HEK293 (cell line): Measurements from ENCODE around the gene LYST.

Experiments used
- CTCF ChIA-PET: fragments of 350-600 bp; formaldehyde crosslinking; extraction: SDS; loops from one replicate; lab custom pipeline; 2021; ENCODE audit warnings: antibody characterized with exemption; lab: Yijun Ruan, JAX
- POLR2A ChIA-PET: fragments of 300-600 bp; formaldehyde crosslinking; extraction: SDS; loops from one replicate; lab custom pipeline; 2020; ENCODE audit warnings: antibody characterized with exemption, inconsistent platforms; lab: Yijun Ruan, JAX
- H3K27ac ChIP-seq: fragments of 200-500 bp; sonication (Bioruptor generic); 2 replicates; pipeline ENCODE4 v1.5.1; 2014; ENCODE audit warnings: low read depth, low read length, control low read depth, inconsistent platforms; ENCODE audit errors: extremely low read depth
- H3K36me3 ChIP-seq, 2 experiments: fragments of 200-500 bp in 1 of 2; sonication (Bioruptor generic) in 1 of 2; 1 replicate in 1 of 2; 2 replicates in 1 of 2; pipeline ENCODE4 v1.5.1; 2014 to 2017; ENCODE audit warnings: inconsistent platforms in 2 of 2, low read length in 2 of 2; ENCODE audit not compliant: control insufficient read depth in 2 of 2, insufficient read depth in 1 of 2
- H3K4me1 ChIP-seq: fragments of 200-500 bp; sonication (Bioruptor generic); 2 replicates; pipeline ENCODE4 v1.5.1; 2014; ENCODE audit warnings: mild to moderate bottlenecking, low read length, inconsistent platforms; ENCODE audit not compliant: control insufficient read depth, insufficient read depth
- H3K4me3 ChIP-seq: 2 replicates; pipeline ENCODE4 v1.5.1; 2011; ENCODE audit warnings: low read depth, mild to moderate bottlenecking, control low read depth, low read length, moderate library complexity
- H3K9me3 ChIP-seq: fragments of 200-500 bp; sonication (Bioruptor generic); 2 replicates; pipeline ENCODE4 v1.5.1; 2014; ENCODE audit warnings: low read depth, low read length, inconsistent platforms; ENCODE audit not compliant: control insufficient read depth, insufficient read depth
- BCL11B ChIP-seq: fragments of 450-650 bp; formaldehyde crosslinking; IDR thresholded peaks from 2 replicates; pipeline ENCODE4 v1.5.1; 2016; ENCODE audit warnings: low read depth, missing biosample characterization, missing genetic modification characterization
- FEZF1 ChIP-seq: fragments of 450-650 bp; formaldehyde crosslinking; IDR thresholded peaks from 2 replicates; pipeline ENCODE4 v1.5.1; 2016; ENCODE audit warnings: missing biosample characterization, missing genetic modification characterization
- GLI2 ChIP-seq: fragments of 450-650 bp; formaldehyde crosslinking; IDR thresholded peaks from 2 replicates; pipeline ENCODE4; 2017; ENCODE audit warnings: missing biosample characterization, missing genetic modification characterization, low read depth, borderline replicate concordance
- KLF8 ChIP-seq: fragments of 450-650 bp; formaldehyde crosslinking; IDR thresholded peaks from 2 replicates; pipeline ENCODE4 v1.5.1; 2016; ENCODE audit warnings: missing biosample characterization, missing genetic modification characterization
- OSR2 ChIP-seq: fragments of 450-650 bp; formaldehyde crosslinking; IDR thresholded peaks from 2 replicates; pipeline ENCODE4 v1.5.1; 2016; ENCODE audit warnings: missing biosample characterization, missing genetic modification characterization
- YY1 ChIP-seq: fragments of 450-650 bp; formaldehyde crosslinking; IDR thresholded peaks from 2 replicates; pipeline ENCODE4 v1.5.1; 2018; ENCODE audit warnings: missing biosample characterization, missing genetic modification characterization
- YY2 ChIP-seq: fragments of 450-650 bp; formaldehyde crosslinking; IDR thresholded peaks from 2 replicates; pipeline ENCODE4 v1.5.1; 2016; ENCODE audit warnings: missing biosample characterization, missing genetic modification characterization
- ZBTB17 ChIP-seq: fragments of 450-650 bp; formaldehyde crosslinking; IDR thresholded peaks from 2 replicates; pipeline ENCODE4 v1.5.1; 2016; ENCODE audit warnings: missing biosample characterization, missing genetic modification characterization
- ZBTB8A ChIP-seq: fragments of 450-650 bp; formaldehyde crosslinking; IDR thresholded peaks from 2 replicates; pipeline ENCODE4 v1.5.1; 2016; ENCODE audit warnings: missing biosample characterization, missing genetic modification characterization
- ZIC2 ChIP-seq: fragments of 450-650 bp; formaldehyde crosslinking; IDR thresholded peaks from 2 replicates; pipeline ENCODE4 v1.5.1; 2016; ENCODE audit warnings: missing biosample characterization, missing genetic modification characterization
- ZNF146 ChIP-seq: fragments of 450-650 bp; formaldehyde crosslinking; IDR thresholded peaks from 2 replicates; pipeline ENCODE4 v1.5.1; 2016; ENCODE audit warnings: missing biosample characterization, missing genetic modification characterization
- ZNF16 ChIP-seq: fragments of 450-650 bp; formaldehyde crosslinking; IDR thresholded peaks from 2 replicates; pipeline ENCODE4 v1.5.1; 2016; ENCODE audit warnings: low read depth, missing biosample characterization, missing genetic modification characterization
- ZNF175 ChIP-seq: fragments of 450-650 bp; formaldehyde crosslinking; IDR thresholded peaks from 2 replicates; pipeline ENCODE4 v1.5.1; 2016; ENCODE audit warnings: missing biosample characterization, missing genetic modification characterization
- ZNF202 ChIP-seq: fragments of 450-650 bp; formaldehyde crosslinking; IDR thresholded peaks from 2 replicates; pipeline ENCODE4 v1.5.1; 2016; ENCODE audit warnings: missing biosample characterization, missing genetic modification characterization, borderline replicate concordance
- ZNF211 ChIP-seq: fragments of 450-650 bp; formaldehyde crosslinking; IDR thresholded peaks from 2 replicates; pipeline ENCODE4 v1.5.1; 2016; ENCODE audit warnings: low read depth, missing biosample characterization, missing genetic modification characterization
- ZNF239 ChIP-seq: fragments of 450-650 bp; formaldehyde crosslinking; IDR thresholded peaks from 2 replicates; pipeline ENCODE4 v1.5.1; 2016; ENCODE audit warnings: missing biosample characterization, missing genetic modification characterization
- ZNF335 ChIP-seq: fragments of 450-650 bp; formaldehyde crosslinking; conservative IDR thresholded peaks from 2 replicates; pipeline ENCODE4 v1.5.1; 2016; ENCODE audit warnings: missing biosample characterization, missing genetic modification characterization
- ZNF654 ChIP-seq: fragments of 450-650 bp; formaldehyde crosslinking; IDR thresholded peaks from 2 replicates; pipeline ENCODE4 v1.5.1; 2016; ENCODE audit warnings: low read depth, missing biosample characterization, missing genetic modification characterization
- ZNF747 ChIP-seq: fragments of 450-650 bp; formaldehyde crosslinking; IDR thresholded peaks from 2 replicates; pipeline ENCODE4 v1.5.1; 2016; ENCODE audit warnings: missing biosample characterization, missing genetic modification characterization
- ZNF837 ChIP-seq: fragments of 450-650 bp; formaldehyde crosslinking; IDR thresholded peaks from 2 replicates; pipeline ENCODE4 v1.5.1; 2016; ENCODE audit warnings: missing biosample characterization, missing genetic modification characterization
- TF ChIP-seq, protein P1 (sequence below): fragments of 450-650 bp; formaldehyde crosslinking; IDR thresholded peaks from 2 replicates; pipeline ENCODE4 v1.5.1; 2017; ENCODE audit warnings: missing biosample characterization, missing genetic modification characterization
- TF ChIP-seq, protein P2 (sequence below): fragments of 450-650 bp; formaldehyde crosslinking; IDR thresholded peaks from 2 replicates; pipeline ENCODE4 v1.5.1; 2016; ENCODE audit warnings: missing biosample characterization, missing genetic modification characterization
- TF ChIP-seq, protein P3 (sequence below): fragments of 450-650 bp; formaldehyde crosslinking; conservative IDR thresholded peaks from 2 replicates; pipeline ENCODE4 v1.5.1; 2016; ENCODE audit warnings: low read depth, missing biosample characterization, missing genetic modification characterization

Gene LYST

DNA sequence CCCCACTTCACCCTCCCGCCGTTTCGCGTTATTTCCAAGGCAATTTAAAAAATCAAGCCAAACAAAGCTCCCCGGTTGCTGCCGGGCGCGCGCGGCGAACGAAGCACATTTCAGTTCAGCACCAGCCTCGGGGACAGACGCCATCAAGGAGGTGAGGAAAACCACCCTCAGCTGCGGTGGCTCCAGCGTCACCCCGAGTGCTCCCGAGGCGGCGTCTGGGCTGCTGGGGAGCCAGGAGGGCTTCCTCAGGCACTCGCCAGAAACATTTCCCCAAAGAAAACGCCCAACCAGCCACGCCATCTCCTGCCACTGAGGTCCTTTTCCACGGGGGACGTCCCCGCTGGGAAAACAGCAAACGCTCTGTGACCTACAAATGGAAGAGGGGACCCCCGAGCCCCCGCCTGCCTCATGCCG lies 217.7 kb downstream of the LYST start (continued):
- TF ChIP-seq ZNF747 (tag by site-specific recombination), result no peak
- TF ChIP-seq ZNF654 (tag by site-specific recombination), result no peak
- no peak for TF ChIP-seq GLI2 (tag by site-specific recombination)
- no peak for TF ChIP-seq ZNF837 (tag by site-specific recombination)
- TF ChIP-seq, protein P1, sequence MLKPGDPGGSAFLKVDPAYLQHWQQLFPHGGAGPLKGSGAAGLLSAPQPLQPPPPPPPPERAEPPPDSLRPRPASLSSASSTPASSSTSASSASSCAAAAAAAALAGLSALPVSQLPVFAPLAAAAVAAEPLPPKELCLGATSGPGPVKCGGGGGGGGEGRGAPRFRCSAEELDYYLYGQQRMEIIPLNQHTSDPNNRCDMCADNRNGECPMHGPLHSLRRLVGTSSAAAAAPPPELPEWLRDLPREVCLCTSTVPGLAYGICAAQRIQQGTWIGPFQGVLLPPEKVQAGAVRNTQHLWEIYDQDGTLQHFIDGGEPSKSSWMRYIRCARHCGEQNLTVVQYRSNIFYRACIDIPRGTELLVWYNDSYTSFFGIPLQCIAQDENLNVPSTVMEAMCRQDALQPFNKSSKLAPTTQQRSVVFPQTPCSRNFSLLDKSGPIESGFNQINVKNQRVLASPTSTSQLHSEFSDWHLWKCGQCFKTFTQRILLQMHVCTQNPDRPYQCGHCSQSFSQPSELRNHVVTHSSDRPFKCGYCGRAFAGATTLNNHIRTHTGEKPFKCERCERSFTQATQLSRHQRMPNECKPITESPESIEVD, result no peak
- no peak for TF ChIP-seq ZNF16 (tag by site-specific recombination)

DNA sequence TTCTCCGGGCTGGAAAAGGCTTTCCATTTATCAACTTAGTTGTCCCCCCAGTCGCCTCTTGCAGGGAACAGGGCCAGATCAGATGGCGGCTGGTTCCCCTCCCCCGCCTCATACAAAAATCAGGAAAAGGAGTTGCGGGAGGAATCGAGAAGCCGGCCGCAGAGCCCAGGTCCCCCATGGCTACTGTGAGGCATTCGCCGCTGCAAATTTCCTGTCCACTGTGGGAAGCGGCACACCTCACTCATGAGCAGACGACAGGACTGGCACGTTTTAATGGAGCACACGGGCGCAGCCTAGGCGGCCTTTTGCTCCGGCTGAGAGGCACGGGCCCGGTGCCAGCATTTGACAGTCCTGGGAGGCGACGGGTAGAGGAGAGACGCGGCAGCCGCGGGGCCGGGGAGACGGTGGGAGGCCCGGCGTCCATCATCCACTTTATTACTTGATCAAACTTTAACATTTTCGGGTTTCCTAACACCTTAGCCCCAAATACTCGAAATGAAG lies 218.2 kb downstream of the LYST start:
- no peaks in the 10 kb centered on the region; a peak in 1 of 3 replicates for H3K36me3 ChIP-seq

More for the DNA sequence above, 218.2 kb downstream of the LYST start:
- TF ChIP-seq YY2 (tag by site-specific recombination) (no peak), BCL11B (tag by site-specific recombination) (0 out of 2 replicates have a peak, but pooled peaks have one; percentile 13), YY1 (tag by site-specific recombination) (no peak), ZNF175 (tag by site-specific recombination) (no peak), ZNF654 (tag by site-specific recombination) (no peak), OSR2 (tag by site-specific recombination) (0 out of 2 replicates have a peak, but pooled peaks have one; percentile 9), FEZF1 (tag by site-specific recombination) (peak; percentile 66; the same call in 1 of the 2 replicates), ZBTB8A (tag by site-specific recombination) (no peak), ZIC2 (peak; percentile 82), ZNF202 (tag by site-specific recombination) (peak; percentile 24; the same call in 1 of the 2 replicates), ZNF146 (no peak), ZBTB17 (tag by site-specific recombination) (peak; percentile 56), ZNF239 (tag by site-specific recombination) (no peak), ZNF335 (tag by site-specific recombination) (no peak), KLF8 (peak; percentile 11; the same call in 1 of the 2 replicates), ZNF211 (no peak)
- TF ChIP-seq, protein P2, sequence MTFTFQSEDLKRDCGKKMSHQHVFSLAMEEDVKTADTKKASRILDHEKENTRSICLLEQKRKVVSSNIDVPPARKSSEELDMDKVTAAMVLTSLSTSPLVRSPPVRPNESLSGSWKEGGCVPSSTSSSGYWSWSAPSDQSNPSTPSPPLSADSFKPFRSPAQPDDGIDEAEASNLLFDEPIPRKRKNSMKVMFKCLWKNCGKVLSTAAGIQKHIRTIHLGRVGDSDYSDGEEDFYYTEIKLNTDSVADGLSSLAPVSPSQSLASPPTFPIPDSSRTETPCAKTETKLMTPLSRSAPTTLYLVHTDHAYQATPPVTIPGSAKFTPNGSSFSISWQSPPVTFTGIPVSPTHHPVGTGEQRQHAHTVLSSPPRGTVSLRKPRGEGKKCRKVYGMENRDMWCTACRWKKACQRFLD, result no peak
- TF ChIP-seq, protein P3, sequence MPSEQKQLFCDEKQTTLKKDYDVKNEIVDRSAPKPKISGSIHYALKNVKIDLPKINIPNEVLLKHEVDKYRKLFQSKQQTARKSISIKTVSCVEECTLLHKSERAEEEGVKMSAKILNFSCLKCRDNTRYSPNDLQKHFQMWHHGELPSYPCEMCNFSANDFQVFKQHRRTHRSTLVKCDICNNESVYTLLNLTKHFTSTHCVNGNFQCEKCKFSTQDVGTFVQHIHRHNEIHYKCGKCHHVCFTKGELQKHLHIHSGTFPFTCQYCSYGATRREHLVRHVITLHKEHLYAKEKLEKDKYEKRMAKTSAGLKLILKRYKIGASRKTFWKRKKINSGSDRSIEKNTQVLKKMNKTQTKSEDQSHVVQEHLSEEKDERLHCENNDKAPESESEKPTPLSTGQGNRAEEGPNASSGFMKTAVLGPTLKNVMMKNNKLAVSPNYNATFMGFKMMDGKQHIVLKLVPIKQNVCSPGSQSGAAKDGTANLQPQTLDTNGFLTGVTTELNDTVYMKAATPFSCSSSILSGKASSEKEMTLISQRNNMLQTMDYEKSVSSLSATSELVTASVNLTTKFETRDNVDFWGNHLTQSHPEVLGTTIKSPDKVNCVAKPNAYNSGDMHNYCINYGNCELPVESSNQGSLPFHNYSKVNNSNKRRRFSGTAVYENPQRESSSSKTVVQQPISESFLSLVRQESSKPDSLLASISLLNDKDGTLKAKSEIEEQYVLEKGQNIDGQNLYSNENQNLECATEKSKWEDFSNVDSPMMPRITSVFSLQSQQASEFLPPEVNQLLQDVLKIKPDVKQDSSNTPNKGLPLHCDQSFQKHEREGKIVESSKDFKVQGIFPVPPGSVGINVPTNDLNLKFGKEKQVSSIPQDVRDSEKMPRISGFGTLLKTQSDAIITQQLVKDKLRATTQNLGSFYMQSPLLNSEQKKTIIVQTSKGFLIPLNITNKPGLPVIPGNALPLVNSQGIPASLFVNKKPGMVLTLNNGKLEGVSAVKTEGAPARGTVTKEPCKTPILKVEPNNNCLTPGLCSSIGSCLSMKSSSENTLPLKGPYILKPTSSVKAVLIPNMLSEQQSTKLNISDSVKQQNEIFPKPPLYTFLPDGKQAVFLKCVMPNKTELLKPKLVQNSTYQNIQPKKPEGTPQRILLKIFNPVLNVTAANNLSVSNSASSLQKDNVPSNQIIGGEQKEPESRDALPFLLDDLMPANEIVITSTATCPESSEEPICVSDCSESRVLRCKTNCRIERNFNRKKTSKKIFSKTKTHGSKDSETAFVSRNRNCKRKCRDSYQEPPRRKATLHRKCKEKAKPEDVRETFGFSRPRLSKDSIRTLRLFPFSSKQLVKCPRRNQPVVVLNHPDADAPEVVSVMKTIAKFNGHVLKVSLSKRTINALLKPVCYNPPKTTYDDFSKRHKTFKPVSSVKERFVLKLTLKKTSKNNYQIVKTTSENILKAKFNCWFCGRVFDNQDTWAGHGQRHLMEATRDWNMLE (tag by site-specific recombination), result no peak
- Histone ChIP-seq H3K9me3 (no peaks in the 10 kb centered on the region), H3K4me3 (no peak overlapping the region), H3K27ac (0 out of 2 replicates have a peak overlapping the region, but pooled peaks have one; percentile 80), H3K4me1 (peaks cover 3% of the 10 kb centered on the region; the same call in 1 of the 2 replicates)
- ChIA-PET CTCF (no interaction called here), POLR2A (no interaction called here)
